ENCODE data around the gene PARVG.

The PARVG gene

DNA sequence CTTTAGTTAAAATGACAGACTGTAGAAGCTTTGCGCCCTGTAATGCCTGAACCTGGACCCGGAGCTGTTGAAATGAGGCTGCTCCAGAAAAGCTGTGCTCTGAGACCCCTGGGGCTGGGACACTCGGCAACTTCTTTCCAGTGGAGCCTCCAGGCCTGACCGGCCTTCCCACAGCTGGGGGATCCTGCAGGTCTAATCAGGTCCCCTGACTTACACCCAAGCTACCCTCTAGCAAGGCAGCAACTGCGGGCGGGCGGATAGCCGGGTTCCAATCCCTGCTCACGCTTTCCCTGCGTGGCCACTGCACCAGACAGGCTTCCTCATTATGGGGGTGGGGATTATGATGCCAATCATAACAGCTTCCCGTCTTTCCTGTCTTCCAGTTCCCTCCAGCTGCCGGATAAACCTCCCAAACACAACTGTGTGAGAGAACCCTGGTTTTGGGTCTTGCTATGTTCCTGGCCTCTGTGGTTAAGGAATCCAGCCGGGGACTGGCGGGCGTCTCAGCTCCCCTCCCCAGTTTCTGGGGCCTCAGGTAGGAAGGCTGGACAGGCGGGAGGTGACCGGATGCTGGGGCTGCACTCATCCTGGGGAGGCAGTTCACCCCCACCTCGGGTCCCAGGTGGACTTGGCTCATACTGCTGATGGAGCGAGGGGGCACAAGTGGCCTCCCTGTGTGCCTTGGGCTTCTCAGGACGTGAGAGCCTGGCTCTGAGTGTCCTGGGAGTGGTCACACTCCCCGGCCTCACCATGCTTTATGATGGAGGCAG lies 38.6 kb downstream of the PARVG start:
- Histone ChIP-seq H3K4me1 (ENCODE audit: control insufficient read depth in 1 of 2, insufficient read depth in 1 of 2, low read depth in 1 of 2, low read length in 1 of 2) (no peaks in the 10 kb centered on the region), H3K27ac (no peak overlapping the region), H3K4me3 (ENCODE audit: low read depth in 1 of 2, low read length in 1 of 2) (no peak overlapping the region), H3K9me3 (no peaks in the 10 kb centered on the region), H3K36me3 (no peaks in the 10 kb centered on the region), H3K27me3 (peaks cover 6% of the 10 kb centered on the region)
- TF ChIP-seq, protein P1, sequence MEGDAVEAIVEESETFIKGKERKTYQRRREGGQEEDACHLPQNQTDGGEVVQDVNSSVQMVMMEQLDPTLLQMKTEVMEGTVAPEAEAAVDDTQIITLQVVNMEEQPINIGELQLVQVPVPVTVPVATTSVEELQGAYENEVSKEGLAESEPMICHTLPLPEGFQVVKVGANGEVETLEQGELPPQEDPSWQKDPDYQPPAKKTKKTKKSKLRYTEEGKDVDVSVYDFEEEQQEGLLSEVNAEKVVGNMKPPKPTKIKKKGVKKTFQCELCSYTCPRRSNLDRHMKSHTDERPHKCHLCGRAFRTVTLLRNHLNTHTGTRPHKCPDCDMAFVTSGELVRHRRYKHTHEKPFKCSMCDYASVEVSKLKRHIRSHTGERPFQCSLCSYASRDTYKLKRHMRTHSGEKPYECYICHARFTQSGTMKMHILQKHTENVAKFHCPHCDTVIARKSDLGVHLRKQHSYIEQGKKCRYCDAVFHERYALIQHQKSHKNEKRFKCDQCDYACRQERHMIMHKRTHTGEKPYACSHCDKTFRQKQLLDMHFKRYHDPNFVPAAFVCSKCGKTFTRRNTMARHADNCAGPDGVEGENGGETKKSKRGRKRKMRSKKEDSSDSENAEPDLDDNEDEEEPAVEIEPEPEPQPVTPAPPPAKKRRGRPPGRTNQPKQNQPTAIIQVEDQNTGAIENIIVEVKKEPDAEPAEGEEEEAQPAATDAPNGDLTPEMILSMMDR (IDR thresholded peaks at IDR 0.05): no peak

DNA sequence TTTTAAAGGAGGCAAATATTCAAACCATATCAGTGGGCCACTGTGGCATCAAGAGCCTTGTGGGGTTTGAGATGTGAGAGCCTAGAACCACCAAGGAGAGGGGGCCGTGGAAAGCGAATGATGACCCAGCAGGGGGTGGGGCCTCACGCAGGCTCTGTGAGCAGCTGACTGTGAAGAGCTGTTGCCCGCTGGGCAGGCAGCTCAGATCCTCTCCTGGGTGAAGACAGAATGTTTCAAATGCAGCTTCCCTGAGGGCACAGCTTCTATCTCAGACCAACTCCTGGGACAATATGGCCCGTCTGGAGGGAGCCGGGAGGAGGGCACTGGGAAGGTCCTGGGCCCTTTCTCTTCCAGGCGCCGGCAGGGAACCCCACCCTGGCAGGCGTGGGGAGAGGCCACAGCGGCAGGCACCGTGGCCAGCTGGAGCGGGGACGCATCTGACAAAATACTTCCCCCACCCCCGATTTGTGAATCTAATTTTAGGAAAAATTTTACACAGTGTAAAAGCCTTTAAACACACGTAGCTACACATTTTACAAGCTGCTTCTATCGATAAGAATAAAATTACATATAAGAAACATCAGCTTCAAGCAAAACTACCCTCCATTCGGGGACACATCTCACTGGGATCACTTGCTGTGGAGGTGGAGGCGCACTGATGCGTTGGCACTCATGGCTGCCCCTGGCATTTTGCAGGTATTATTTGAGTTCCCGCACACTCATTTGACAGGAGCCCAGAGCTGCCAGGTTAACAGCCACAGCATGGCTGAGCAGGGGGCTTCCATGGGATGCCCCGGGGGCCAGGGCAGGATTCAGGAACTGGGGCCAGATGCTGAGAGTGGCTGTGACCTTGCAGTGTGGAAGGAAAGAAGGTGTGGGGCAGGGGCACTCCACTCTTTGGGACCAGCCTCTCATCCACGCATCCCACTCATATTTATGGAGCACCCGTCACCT lies 40.3 kb downstream of the PARVG start:
- H3K4me1 ChIP-seq (ENCODE audit: control insufficient read depth in 1 of 2, insufficient read depth in 1 of 2, low read depth in 1 of 2, low read length in 1 of 2): no peaks in the 10 kb centered on the region
- TF ChIP-seq, protein P1 (IDR thresholded peaks at IDR 0.05): no peak
- H3K27ac ChIP-seq: no peak overlapping the region
- H3K27me3 ChIP-seq: peaks cover 10% of the 10 kb centered on the region
- no peaks in the 10 kb centered on the region for H3K36me3 ChIP-seq
- no peak overlapping the region for H3K4me3 ChIP-seq (ENCODE audit: low read depth in 1 of 2, low read length in 1 of 2)
- no peaks in the 10 kb centered on the region for H3K9me3 ChIP-seq

DNA sequence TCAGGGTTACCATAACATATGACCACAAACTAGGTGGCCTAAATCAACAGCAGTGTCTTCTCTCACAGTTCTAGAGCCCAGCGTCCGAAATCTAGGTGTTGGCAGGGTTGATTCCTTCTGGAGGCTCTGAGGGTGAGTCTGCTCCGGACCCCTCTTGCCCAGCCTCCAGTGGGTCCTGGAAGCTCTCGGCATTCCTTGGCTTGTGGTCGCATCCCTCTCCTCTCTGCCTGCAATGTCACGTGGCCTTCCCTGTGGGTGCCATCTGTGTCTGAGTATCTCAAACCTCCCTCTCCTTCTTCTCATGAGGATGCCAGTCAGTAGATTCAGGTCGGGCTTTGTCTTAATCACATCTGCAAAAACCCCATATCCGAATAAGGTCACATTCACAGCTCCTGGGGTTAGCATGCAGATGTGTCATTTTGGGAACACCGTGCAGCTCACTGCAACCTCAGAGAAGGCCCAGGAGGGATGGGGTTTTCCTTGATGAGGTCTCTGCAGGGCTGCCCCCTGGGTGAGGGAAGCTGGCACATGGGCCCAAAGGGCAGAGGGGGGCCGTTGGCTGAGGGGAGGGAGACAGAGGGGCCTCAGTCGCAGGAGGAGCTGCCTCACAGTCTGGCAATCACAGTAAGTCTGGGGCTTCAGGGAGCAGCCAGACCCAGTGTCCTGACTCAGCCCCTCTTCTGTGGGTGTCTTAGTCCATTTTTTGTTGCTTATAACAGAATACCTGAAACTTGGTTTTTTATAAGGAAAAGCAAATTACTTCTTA lies 41.2 kb downstream of the PARVG start:
- Histone ChIP-seq H3K36me3 (no peaks in the 10 kb centered on the region), H3K4me3 (ENCODE audit: low read depth in 1 of 2, low read length in 1 of 2) (no peak overlapping the region), H3K9me3 (no peaks in the 10 kb centered on the region), H3K27me3 (peaks cover 14% of the 10 kb centered on the region), H3K4me1 (ENCODE audit: control insufficient read depth in 1 of 2, insufficient read depth in 1 of 2, low read depth in 1 of 2, low read length in 1 of 2) (no peaks in the 10 kb centered on the region), H3K27ac (no peak overlapping the region)
- TF ChIP-seq, protein P1 (IDR thresholded peaks at IDR 0.05): no peak

DNA sequence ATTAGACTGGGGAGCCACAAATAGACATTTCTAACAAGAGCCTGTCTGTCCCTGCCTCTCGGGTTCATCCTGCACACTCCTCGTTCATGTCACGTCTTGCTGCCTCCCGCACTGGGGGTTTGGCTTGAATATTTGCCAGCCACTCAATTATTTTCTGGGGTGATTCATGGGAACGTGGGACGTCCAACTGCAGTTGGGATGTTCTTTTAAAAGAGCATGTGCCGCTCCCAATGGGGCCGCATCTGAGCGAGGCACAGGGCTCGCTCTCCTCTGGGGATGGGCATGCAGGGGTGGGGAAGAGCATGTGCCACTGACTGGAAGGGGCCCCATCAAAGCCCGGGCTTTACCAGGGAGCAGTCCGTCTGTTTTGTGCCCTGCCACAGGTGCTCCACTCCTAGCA lies 43.4 kb downstream of the PARVG start:
- H3K36me3 ChIP-seq: no peaks in the 10 kb centered on the region
- peaks cover 14% of the 10 kb centered on the region for H3K27me3 ChIP-seq
- H3K9me3 ChIP-seq: no peaks in the 10 kb centered on the region
- TF ChIP-seq, protein P1 (IDR thresholded peaks at IDR 0.05): no peak
- no peak overlapping the region for H3K27ac ChIP-seq
- H3K4me3 ChIP-seq (ENCODE audit: low read depth in 1 of 2, low read length in 1 of 2): no peak overlapping the region
- H3K4me1 ChIP-seq (ENCODE audit: control insufficient read depth in 1 of 2, insufficient read depth in 1 of 2, low read depth in 1 of 2, low read length in 1 of 2): no peaks in the 10 kb centered on the region

DNA sequence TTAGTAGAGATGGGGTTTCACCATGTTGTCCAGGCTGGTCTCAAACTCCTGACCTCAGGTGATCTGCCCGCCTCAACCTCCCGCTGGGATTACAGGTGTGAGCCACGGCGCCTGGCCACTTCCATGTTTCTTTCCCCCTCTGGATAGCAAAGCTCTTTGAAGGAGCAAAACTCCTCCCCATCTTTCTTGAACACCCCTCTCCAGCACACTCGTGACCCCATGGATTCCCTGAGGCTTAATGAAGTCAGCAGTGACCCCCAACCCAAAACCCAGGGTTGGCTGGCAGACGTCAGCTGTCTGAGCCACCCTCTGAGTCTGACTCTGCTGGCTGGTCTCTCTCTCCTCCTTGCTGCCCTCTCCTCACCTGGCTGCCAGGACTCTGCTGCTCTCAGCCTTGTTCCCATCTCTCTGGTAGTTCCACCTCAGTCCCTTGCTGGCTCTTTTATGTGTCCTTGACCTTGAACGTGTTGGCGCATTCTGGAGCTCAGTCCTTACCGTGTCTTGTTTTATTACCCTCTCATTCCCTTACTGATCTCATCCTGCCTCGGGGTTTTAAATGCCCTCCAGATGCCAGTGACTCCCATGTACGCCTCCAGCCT lies 44.5 kb downstream of the PARVG start:
- no peak overlapping the region for H3K27ac ChIP-seq
- H3K27me3 ChIP-seq: peaks cover 14% of the 10 kb centered on the region
- H3K4me1 ChIP-seq (ENCODE audit: control insufficient read depth in 1 of 2, insufficient read depth in 1 of 2, low read depth in 1 of 2, low read length in 1 of 2): no peaks in the 10 kb centered on the region
- H3K9me3 ChIP-seq: no peaks in the 10 kb centered on the region
- no peaks in the 10 kb centered on the region for H3K36me3 ChIP-seq
- no peak overlapping the region for H3K4me3 ChIP-seq (ENCODE audit: low read depth in 1 of 2, low read length in 1 of 2)
- TF ChIP-seq, protein P1 (IDR thresholded peaks at IDR 0.05): no peak
